Osteocyte (in vitro differentiated cells): ENCODE data around the gene SHE. TPM values are rescaled to one million over a fixed set of nuclear protein-coding genes. Genes with fewer than 3 reads are reported as not detected.

Experiments used
- DNase-seq: peaks from one replicate; pipeline ENCODE4 v3.0.0; 2021; ENCODE audit warnings: mixed read lengths; ENCODE audit not compliant: unreplicated experiment; ENCODE audit errors: extremely low spot score
- H3K27ac Mint-ChIP-seq: one replicate; pipeline ENCODE4 v1.8.0; 2021; ENCODE audit warnings: mild to moderate bottlenecking, mixed read lengths; ENCODE audit not compliant: unreplicated experiment
- H3K27me3 Mint-ChIP-seq: one replicate; pipeline ENCODE4 v1.8.0; 2021; ENCODE audit warnings: mixed read lengths; ENCODE audit not compliant: unreplicated experiment
- H3K36me3 Mint-ChIP-seq: one replicate; pipeline ENCODE4 v1.8.0; 2021; ENCODE audit warnings: mixed read lengths; ENCODE audit not compliant: unreplicated experiment
- H3K4me1 Mint-ChIP-seq: one replicate; pipeline ENCODE4 v1.8.0; 2021; ENCODE audit warnings: mixed read lengths; ENCODE audit not compliant: unreplicated experiment
- H3K4me3 Mint-ChIP-seq: one replicate; pipeline ENCODE4 v1.8.0; 2021; ENCODE audit warnings: mild to moderate bottlenecking, moderate library complexity, mixed read lengths; ENCODE audit not compliant: unreplicated experiment
- H3K9me3 Mint-ChIP-seq: one replicate; pipeline ENCODE4 v1.8.0; 2021; ENCODE audit warnings: mixed read lengths; ENCODE audit not compliant: unreplicated experiment
- CTCF ChIP-seq: fragments of 200-600 bp; sonication (generic); IDR thresholded peaks from 2 replicates; pipeline ENCODE4 v1.5.0; 2021; ENCODE audit warnings: antibody characterized with exemption, mild to moderate bottlenecking, moderate library complexity
- total RNA-seq: library from RNA; stranded (reverse); gene quantifications from 2 replicates; pipeline ENCODE4 v1.2.1, GENCODE V29; 2021

SHE gene
- total RNA-seq, 1 donor from 2014 or later, result not detected

GRCh38 chr1:154474802-154475201 is 27.4 kb downstream of the SHE start:
- no peak for TF ChIP-seq CTCF
- Mint-ChIP-seq H3K27me3 (no peaks in the 10 kb centered on the region), H3K36me3 (no peaks in the 10 kb centered on the region), H3K9me3 (no peaks in the 10 kb centered on the region), H3K4me3 (no peak overlapping the region), H3K4me1 (peaks cover 12% of the 10 kb centered on the region), H3K27ac (peak overlapping the region; percentile 75)
- no peak for DNase-seq

GRCh38 chr1:154471304-154471703 is 30.9 kb downstream of the SHE start:
- no peak for DNase-seq
- Mint-ChIP-seq H3K27ac (no peak overlapping the region), H3K27me3 (no peaks in the 10 kb centered on the region), H3K4me3 (no peak overlapping the region), H3K4me1 (peaks cover 10% of the 10 kb centered on the region), H3K36me3 (peaks cover 2% of the 10 kb centered on the region), H3K9me3 (no peaks in the 10 kb centered on the region)
- no peak for TF ChIP-seq CTCF

GRCh38 chr1:154469844-154470560 is 32.2 kb downstream of the SHE start:
- TF ChIP-seq CTCF, result no peak
- Mint-ChIP-seq H3K9me3 (no peaks in the 10 kb centered on the region), H3K4me3 (no peak overlapping the region), H3K27ac (no peak overlapping the region), H3K4me1 (peaks cover 18% of the 10 kb centered on the region), H3K36me3 (peaks cover 8% of the 10 kb centered on the region), H3K27me3 (no peaks in the 10 kb centered on the region)
- no peak for DNase-seq

- Mint-ChIP-seq H3K27ac (no peak overlapping the region), H3K36me3 (peaks cover 8% of the 10 kb centered on the region), H3K4me1 (peaks cover 26% of the 10 kb centered on the region), H3K27me3 (no peaks in the 10 kb centered on the region), H3K4me3 (no peak overlapping the region), H3K9me3 (no peaks in the 10 kb centered on the region)
- DNase-seq, result no peak
- no peak for TF ChIP-seq CTCF
Measured at GRCh38 chr1:154468535-154469250, 33.5 kb downstream of the SHE start.

- no peak overlapping the region for H3K4me3 Mint-ChIP-seq
- H3K27ac Mint-ChIP-seq, result no peak overlapping the region
- H3K27me3 Mint-ChIP-seq, result no peaks in the 10 kb centered on the region
- H3K4me1 Mint-ChIP-seq, result peaks cover 35% of the 10 kb centered on the region
- H3K36me3 Mint-ChIP-seq, result peaks cover 10% of the 10 kb centered on the region
- TF ChIP-seq CTCF, result no peak
- no peaks in the 10 kb centered on the region for H3K9me3 Mint-ChIP-seq
- no peak for DNase-seq
Measured at GRCh38 chr1:154467434-154468102, 34.6 kb downstream of the SHE start.
